Stimulated activated CD4-positive, alpha-beta T cell treated with anti-CD3 and anti-CD28 coated beads, Interleukin-4, amount 100 ng/mL, for 24 hours (primary cell): Measurements from ENCODE around the gene DTNB.
"Not testable (repeated sequence)": the region's sequence is repeated elsewhere in the genome, so short reads cannot be mapped to it uniquely, and the experiment has no call there.

ENCODE experiments used
- DNase-seq: peaks from one replicate; pipeline ENCODE4 v3.0.0-alpha.2; 2020

Gene DTNB

GRCh38 chr2:25677877-25678276 lies 4.5 kb upstream of the DTNB start:
- DNase-seq: no peak

- no peak for DNase-seq
Observed at GRCh38 chr2:25674077-25674362, 643 bp upstream of the DTNB start.

GRCh38 chr2:25672494-25673299 lies 680 bp downstream of the DTNB start:
- DNase-seq: peak; percentile 71

- DNase-seq: no peak
Observed at GRCh38 chr2:25671622-25672021, 1.8 kb downstream of the DTNB start.

GRCh38 chr2:25669520-25669919 lies 3.9 kb downstream of the DTNB start:
- DNase-seq: no peak

DNA sequence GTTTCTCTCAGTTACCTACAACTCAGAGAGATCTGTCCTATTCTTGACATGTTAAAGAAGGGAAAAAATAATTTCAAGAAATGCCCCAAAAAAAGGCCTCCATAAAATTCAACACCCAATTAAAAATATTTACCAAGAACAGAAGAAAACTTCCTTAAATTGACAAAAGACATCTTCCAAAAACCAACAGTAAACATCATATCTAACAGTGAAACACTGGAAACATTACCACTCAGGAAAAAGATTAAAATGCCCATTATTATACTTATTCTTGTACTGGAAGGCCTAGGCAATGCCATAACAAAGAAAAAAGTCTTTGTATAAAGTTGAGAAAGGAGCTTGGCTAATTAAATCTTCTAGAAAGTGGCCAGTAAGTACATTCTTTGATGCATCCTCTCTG lies 7.2 kb downstream of the DTNB start:
- DNase-seq: no peak

GRCh38 chr2:25665429-25665828 lies 7.9 kb downstream of the DTNB start:
- DNase-seq: not testable (repeated sequence)

DNA sequence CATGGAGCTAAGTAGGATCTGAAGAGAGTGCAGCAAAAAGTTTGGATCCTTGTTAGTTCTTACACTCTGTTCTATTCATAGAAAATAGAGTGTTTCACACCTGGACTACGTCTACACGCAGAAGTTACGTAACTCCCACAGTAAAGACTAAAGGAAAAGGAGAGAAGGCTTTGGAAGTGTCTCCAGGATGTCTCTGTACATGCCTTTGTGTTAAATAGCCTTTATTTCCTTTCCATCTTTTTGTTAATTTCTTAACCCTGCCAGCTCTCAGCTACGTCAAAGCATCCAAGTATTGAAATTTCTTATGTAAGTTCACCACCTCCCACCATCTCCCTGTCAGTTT lies 8.4 kb downstream of the DTNB start:
- no peak for DNase-seq

DNA sequence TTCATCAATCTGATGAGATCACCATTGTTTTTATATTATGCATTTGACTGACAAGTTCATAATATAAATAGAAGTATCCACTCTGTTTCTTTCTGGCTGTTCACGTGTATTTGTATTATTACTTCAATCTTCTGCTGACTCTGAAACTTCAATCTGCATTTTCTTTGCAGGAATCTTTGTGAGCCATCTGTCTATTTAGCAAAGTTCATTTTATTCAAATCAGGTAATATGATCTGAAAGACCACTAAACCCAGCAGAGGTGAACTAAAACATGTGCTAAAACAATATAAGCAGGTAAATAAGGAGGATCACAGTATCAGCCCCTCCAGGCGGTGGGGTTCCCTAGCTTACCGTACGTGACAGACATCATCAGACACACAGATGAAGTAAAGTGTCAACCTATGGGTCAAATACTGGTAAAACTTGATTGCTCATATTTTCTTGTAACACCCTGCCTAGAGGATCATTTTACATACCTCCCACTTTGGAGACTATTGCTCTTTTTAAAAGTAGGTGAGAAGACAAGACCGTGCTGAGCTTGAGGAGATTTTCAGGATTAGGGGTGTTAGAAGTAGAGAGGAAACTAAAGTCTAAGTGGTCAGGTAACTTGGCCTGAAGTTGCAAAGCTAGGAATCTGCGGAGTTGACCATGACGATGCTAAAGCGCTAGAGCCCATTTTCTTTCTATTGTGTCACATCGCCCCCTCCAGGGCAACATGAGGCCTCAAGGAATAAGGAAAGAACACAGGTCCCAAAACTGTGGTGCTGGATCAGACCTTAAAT lies 9.0 kb downstream of the DTNB start:
- peak; percentile 12 for DNase-seq

GRCh38 chr2:25655316-25655715 lies 18.1 kb downstream of the DTNB start:
- no peak for DNase-seq

DNA sequence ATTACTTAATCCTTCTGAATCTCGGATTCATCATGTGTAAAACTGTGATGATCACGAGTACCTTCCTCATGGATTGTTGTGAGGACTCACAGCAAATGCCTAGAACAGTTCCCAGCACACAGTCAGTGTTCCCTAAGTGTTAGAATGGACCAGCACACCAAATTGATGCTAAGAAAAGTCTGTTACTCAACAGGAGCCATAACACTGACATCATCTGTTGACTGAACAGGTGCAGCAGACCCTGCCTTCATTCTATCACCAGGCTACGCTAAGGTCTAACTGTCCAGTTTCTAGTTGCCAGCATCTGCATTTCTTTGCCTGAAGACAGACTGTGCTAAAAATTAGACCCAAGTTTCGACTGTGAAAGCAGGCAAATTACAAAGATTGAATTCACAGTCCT lies 18.6 kb downstream of the DTNB start:
- no peak for DNase-seq

- no peak for DNase-seq
Observed at GRCh38 chr2:25651782-25652455, 21.5 kb downstream of the DTNB start.

DNA sequence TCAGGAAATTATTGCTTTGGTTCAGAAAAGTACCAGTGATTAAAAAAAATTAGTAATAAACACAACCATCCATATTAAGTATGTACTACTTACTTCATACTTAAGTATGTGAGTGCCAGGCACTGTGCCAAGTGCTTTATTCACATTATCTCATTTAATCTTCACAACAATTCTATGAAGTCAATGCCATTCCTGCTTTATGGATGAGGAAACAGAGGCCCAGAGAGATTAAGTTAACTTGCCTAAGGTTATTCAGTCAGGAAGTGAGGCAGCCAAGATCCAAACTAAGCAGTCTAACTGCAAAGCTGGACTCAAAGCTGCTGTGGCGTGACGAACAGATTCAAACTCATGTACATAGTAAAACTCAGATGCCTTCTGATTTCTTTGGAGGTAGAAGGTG lies 22.3 kb downstream of the DTNB start:
- no peak for DNase-seq

DNA sequence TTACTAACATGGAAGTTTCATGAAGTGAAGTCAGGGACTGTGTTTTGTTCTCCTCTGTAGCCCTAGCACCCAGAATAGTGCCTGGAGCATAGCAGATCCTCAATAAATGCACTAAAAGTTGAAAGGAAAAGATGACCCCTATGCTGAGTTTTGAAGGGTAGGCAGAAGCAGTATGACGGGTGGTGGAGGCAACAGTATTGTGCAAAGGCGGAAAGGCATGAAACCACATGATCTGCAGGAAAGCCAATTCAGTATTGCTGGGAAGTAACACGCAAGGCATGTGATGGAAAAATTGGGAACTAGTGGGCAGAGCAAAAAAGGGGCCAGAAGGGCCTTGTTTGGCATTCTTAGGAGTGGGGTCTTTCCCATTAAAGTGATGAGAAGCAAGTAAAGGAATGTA lies 23.1 kb downstream of the DTNB start:
- DNase-seq: no peak

DNA sequence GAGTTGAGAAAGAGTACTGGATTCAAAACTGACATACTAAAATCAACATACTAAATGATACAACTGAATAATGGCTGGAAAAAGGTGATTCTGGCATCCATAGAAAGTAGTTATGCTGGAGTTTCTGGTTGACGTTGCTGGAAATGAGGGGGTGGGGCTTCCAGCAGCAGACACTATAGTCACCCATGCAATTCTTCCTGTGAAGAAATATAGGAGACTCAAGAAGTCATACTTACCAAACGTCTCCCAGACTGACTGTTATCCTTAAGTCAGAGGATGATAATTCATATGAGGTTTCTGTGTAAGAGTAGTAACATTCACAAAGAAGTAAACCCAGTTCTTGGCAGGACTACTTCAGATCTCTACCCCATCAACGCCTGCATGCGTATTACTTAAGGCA lies 23.6 kb downstream of the DTNB start:
- no peak for DNase-seq

GRCh38 chr2:25642298-25642697 lies 31.1 kb downstream of the DTNB start:
- no peak for DNase-seq

DNA sequence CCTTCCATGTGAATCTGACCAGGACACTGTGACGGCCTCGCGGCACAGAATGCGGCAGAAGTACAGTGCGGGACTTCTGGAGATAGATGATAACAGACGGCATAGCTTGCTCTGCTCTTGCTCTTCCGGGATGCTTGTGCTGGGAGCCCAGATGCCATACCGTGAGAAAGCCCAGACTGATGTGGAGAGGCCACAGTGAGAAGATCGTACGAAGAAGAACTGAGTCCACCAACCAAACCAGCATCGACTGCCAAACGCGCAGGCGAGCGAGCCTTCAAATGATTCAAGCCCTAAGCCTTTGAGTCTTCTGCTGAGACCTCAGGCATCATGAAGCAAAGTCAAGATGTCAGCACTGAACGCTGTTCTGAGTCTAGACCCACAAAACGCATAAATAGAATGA lies 33.7 kb downstream of the DTNB start:
- DNase-seq: no peak

DNA sequence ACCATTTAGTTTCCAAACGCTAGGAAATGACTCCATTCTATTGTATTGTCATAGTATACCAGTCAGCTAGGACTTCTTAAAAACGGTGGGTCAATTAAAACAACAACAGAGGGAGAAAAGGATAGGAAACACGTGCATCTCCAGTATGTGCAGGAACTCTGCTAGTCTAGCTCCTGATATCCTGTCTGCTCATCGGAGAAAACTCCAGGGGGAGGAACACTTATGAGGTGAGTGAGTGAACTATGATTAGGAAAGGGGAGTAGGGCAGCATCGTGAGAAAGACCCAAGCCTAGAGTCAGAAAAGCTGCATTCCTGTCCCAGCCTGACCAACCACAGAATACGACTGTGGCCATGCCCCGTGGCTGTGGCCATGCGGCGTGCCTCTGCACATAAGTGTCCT lies 34.2 kb downstream of the DTNB start:
- DNase-seq: no peak

DNA sequence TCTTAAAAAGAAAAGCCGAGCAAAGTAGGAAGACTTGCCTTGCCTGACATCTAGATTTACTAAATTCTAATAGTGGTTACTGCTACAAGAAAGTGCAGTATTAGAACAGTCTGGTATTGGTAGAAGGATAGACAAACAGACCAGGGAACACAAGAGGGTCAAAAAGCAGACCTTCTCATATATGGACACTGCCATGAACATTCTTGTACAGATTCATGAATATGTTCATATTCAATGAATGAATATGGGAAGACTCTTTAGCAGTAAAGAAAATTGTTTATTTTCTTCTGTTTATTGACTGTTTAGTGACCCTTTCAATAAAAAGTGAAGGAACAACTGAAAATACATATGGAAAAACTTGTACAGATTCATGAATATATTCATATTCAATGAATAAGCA lies 37.6 kb downstream of the DTNB start:
- no peak for DNase-seq

- DNase-seq: not testable (repeated sequence)
Observed at GRCh38 chr2:25633801-25634200, 39.6 kb downstream of the DTNB start.

DNA sequence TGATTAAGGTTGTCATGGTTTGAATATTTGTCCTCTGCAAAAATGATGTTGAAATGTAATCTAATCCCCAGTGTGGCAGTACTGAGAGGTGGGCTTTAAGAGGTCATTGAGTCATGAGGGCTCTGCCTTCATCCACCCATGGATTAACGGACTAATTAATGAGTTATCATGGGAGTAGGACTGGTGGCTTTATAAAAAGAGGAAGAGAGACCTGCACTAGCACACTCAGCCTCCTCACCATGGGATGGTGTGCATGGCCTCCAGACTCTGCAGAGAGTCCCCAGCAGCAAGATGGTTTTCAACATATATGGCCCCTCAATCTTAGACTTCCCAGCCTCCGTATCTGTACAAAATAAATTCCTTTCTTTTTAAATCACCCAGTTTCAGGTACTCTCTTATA lies 41.0 kb downstream of the DTNB start:
- no peak for DNase-seq

DNA sequence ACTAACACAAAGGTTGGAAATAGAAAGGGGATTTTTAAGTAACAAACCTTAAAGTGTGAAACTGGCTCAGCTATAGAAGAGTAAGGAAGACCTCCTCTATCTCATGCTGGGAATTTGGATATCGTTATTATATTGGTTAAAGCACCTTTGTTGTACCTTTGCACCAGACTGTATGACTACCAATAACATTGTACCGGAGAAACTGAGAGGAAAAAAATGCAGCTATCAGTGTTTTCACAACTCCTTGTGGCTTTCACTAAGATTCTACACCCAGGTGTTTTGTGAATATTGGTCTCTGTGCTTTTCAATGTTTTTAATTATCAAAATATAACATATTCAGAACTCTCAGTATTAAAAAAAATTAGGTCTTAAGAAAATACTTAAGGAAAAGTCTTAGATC lies 48.7 kb downstream of the DTNB start:
- DNase-seq: no peak

GRCh38 chr2:25623361-25623760 lies 50.0 kb downstream of the DTNB start:
- DNase-seq: no peak

GRCh38 chr2:25620711-25621110 lies 52.7 kb downstream of the DTNB start:
- no peak for DNase-seq
